Endothelial cell of umbilical vein (primary cell): Measurements from ENCODE around the gene SPAG17.

Experiments used
- EZH2 ChIP-seq: IDR thresholded peaks from 2 replicates; pipeline ENCODE4 v1.6.1; 2012; ENCODE audit warnings: borderline replicate concordance, low read depth, mild to moderate bottlenecking, moderate library complexity, low read length, inconsistent platforms; ENCODE audit not compliant: severe bottlenecking
- POLR2A ChIP-seq: IDR thresholded peaks from 2 replicates; pipeline ENCODE4 v1.6.1; 2012; ENCODE audit warnings: low read depth, mild to moderate bottlenecking, control low read depth, low read length

- no peak for TF ChIP-seq POLR2A
- no peak for TF ChIP-seq EZH2
Measured at GRCh38 chr1:118042501-118042900, 142.5 kb downstream of the SPAG17 start.
